Activated CD8-positive, alpha-beta memory T cell treated with anti-CD3 and anti-CD28 coated beads for 1 hour (primary cell): ENCODE results near the gene DPF3.

Source experiments
- DNase-seq, 2 donors: peaks; one replicate each; pipeline ENCODE4 v3.0.0-alpha.2; 2020; ENCODE audit warnings: low read depth in 1 of 2; ENCODE audit errors: extremely low read depth in 1 of 2

DPF3 gene

GRCh38 chr14:72688990-72689671 lies 204.8 kb downstream of the DPF3 start:
- no peak for DNase-seq

- no peak for DNase-seq
Measured at GRCh38 chr14:72686832-72687231, 207.1 kb downstream of the DPF3 start.

GRCh38 chr14:72686101-72686500 lies 207.8 kb downstream of the DPF3 start:
- no peak for DNase-seq

GRCh38 chr14:72685456-72685855 lies 208.4 kb downstream of the DPF3 start:
- no peak for DNase-seq

GRCh38 chr14:72683787-72684186 lies 210.1 kb downstream of the DPF3 start:
- DNase-seq = no peak

- DNase-seq = no peak
Measured at GRCh38 chr14:72682188-72682587, 211.7 kb downstream of the DPF3 start.

GRCh38 chr14:72680853-72681640 lies 212.9 kb downstream of the DPF3 start:
- no peak for DNase-seq

GRCh38 chr14:72679536-72680151 lies 214.3 kb downstream of the DPF3 start:
- DNase-seq = no peak

- DNase-seq = no peak
Measured at GRCh38 chr14:72679141-72679535, 214.8 kb downstream of the DPF3 start.

- no peak for DNase-seq
Measured at GRCh38 chr14:72678356-72678755, 215.5 kb downstream of the DPF3 start.

GRCh38 chr14:72677664-72678063 lies 216.2 kb downstream of the DPF3 start:
- DNase-seq = no peak

- no peak for DNase-seq
Measured at GRCh38 chr14:72675126-72675525, 218.8 kb downstream of the DPF3 start.

- no peak for DNase-seq
Measured at GRCh38 chr14:72673179-72673578, 220.7 kb downstream of the DPF3 start.

GRCh38 chr14:72666610-72667009 lies 227.3 kb downstream of the DPF3 start:
- no peak for DNase-seq

GRCh38 chr14:72665259-72665658 lies 228.6 kb downstream of the DPF3 start:
- DNase-seq = no peak

GRCh38 chr14:72664651-72665050 lies 229.2 kb downstream of the DPF3 start:
- no peak for DNase-seq

GRCh38 chr14:72663956-72664650 lies 229.8 kb downstream of the DPF3 start:
- no peak for DNase-seq

- no peak for DNase-seq
Measured at GRCh38 chr14:72663076-72663487, 230.8 kb downstream of the DPF3 start.

- no peak for DNase-seq
Measured at GRCh38 chr14:72662214-72662613, 231.7 kb downstream of the DPF3 start.

- DNase-seq = no peak
Measured at GRCh38 chr14:72657214-72657921, 236.5 kb downstream of the DPF3 start.

- DNase-seq = no peak
Measured at GRCh38 chr14:72653026-72653425, 240.9 kb downstream of the DPF3 start.
